GM18517 (cell line): ENCODE results near the gene ZP1.

Experiments used
- ATAC-seq: cut with Tn5 transposase; IDR thresholded peaks from one replicate; pipeline ENCODE4 v1.9.1; 2021; ENCODE audit warnings: mild to moderate bottlenecking, moderate library complexity; ENCODE audit not compliant: unreplicated experiment

The ZP1 gene

GRCh38 chr11:60921259-60921658, 53.9 kb downstream of the ZP1 start:
- no peak for ATAC-seq

- ATAC-seq: no peak
Observed at GRCh38 chr11:60921777-60922335, 54.5 kb downstream of the ZP1 start.

- ATAC-seq: no peak
Observed at GRCh38 chr11:60922906-60923305, 55.6 kb downstream of the ZP1 start.

GRCh38 chr11:60923326-60923725, 56.0 kb downstream of the ZP1 start:
- ATAC-seq: no peak

- no peak for ATAC-seq
Observed at GRCh38 chr11:60923800-60924109, 56.4 kb downstream of the ZP1 start.

- ATAC-seq: no peak
Observed at GRCh38 chr11:60924110-60924905, 57.0 kb downstream of the ZP1 start, which contains the start of gene TMEM132A. Gene TMEM132A (plus strand): TSS chr11:60924460. CDS start chr11:60924634, 174 bp downstream.
